DLD1 (cell line): ENCODE measurements around the gene SLC26A8.
"Not testable (repeated sequence)": the region's sequence is repeated elsewhere in the genome, so short reads cannot be mapped to it uniquely, and the experiment has no call there.

Source experiments
- in situ Hi-C: cut with HindIII; loops from 2 replicates; pipeline ENCODE4 v1.10.0; 2017; ENCODE audit warnings: low sequenced_read_pairs

The SLC26A8 gene

DNA sequence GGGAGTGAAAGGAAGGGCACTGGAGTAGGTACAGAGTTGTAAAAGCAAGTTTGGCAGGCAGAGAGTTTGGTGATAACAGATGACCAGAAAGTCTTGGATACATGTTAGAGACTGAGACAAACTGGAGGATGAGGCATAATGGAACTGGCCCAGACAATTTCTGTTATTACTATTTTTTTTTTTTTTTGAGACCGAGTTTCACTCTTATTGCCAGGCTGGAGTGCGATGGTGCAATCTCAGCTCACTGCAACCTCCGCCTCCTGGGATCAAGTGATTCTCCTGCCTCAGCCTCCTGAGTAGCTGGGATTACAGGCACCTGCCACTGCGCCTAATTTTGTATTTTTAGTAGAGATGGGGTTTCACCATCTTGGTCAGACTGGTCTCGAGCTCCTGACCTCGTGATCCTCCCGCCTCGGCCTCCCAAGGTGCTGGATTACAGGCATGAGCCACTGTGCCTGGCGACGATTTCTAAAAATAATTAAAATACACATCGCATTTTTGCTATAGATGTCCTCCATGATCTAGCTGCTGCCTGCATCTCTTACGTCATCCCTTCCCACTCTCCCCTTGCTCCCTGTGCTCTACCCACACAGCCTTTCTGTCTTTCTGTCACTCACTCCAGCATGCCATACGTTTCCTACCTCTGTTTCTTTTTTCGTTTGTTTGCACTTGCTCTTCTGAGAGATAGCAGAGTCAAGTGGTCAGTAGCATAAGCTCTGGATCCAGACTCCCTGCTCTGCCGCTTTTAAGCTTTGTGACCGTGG is 26.7 kb upstream of the SLC26A8 start:
- in situ Hi-C loops, result no loop called here

GRCh38 chr6:36050305-36050704 is 25.9 kb upstream of the SLC26A8 start:
- in situ Hi-C loops, result no loop called here

DNA sequence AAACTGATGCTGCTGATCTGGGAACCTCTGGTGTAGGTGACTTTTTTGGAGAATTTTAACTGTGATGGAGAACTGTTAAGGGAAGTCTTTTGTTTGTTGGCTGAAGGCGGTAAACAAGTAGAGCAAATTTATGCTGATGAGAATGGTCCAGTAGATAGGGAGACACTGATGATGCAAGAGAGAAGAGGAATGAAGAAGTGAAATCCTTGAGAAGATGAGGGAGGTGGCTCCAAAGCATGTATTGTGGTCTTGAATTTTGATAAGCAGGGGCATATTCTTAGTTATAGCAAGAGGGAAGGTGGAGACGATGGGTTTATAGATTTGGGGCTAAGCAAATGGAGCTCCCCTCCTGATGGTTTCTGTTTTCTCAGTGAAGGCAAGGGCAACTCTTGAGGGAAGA is 25.1 kb upstream of the SLC26A8 start:
- in situ Hi-C loops, result no loop called here

DNA sequence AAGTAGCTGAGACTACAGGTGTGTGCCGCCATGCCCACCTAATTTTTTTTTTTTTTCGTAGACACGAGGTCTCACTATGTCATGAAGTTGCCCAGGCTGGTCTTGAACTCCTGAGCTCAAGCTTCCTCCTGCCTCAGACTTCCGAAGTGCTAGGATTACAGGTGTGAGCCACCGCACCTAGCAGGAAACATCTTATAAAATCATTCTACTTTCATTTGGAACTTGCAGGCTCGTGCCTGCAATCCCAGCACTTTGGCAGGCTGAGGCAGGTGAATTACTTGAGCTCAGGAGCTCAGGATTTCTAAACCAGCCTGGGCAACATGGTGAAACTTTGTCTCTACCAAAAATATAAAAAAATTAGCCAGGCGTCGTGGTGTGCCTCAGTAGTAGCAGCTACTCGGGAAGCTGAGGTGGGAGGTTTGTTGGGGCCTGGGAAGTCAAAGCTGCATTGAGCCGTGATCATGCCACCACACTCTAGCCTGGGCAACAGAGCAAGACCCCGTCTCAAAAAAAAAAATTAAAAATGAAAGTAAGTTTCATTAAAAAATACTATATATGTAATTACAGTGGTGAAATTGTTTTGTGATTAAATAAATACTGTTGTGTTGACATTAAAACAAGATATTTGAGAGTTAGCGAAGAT is 18.3 kb upstream of the SLC26A8 start:
- in situ Hi-C loops, result no loop called here

DNA sequence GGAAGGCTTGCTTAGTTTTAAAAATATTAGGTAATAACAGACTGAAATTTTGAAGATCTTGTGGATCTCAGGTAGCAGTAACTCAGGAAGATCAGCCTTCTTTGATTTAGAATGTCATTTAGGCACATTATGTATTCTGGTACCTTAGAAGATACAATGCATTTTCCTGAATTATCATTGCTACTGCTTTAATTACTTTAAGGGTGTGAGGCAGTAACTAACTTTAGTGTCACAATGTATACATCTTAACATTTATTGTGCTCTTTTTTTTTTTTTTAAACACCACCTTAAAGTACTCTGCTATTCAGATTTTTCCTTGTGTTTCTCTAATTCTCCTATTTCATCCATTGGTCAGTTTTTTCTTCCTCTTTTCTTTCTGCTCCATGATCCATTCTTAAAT is 16.5 kb upstream of the SLC26A8 start:
- in situ Hi-C loops, result no loop called here

GRCh38 chr6:36039112-36039511 is 14.7 kb upstream of the SLC26A8 start:
- in situ Hi-C loops, result no loop called here

GRCh38 chr6:36038120-36038876 is 13.9 kb upstream of the SLC26A8 start:
- in situ Hi-C loops, result no loop called here

- in situ Hi-C loops, result no loop called here
Measured at GRCh38 chr6:36035225-36035624, 10.8 kb upstream of the SLC26A8 start.

DNA sequence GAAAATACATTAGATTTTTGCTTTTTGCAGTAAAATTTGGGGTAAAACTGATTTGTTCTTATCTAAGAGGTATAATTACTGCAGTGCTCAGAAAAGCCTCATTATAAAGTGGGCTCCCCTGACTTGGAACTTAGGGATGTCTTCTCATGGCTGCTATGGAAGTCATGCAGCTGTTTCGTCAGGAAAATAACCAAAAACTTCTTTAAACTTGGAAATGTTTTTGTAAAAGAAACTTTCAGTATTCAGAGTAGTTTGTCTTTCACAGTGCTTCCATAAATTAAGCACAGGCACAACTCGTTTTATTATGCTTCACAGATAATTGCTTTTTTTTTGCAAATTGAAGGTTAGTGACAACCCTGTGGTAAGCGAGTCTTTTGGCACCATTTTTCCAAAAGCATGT is 10.0 kb upstream of the SLC26A8 start:
- in situ Hi-C loops, result no loop called here

- in situ Hi-C loops, result no loop called here
Measured at GRCh38 chr6:36033935-36034334, 9.5 kb upstream of the SLC26A8 start.

DNA sequence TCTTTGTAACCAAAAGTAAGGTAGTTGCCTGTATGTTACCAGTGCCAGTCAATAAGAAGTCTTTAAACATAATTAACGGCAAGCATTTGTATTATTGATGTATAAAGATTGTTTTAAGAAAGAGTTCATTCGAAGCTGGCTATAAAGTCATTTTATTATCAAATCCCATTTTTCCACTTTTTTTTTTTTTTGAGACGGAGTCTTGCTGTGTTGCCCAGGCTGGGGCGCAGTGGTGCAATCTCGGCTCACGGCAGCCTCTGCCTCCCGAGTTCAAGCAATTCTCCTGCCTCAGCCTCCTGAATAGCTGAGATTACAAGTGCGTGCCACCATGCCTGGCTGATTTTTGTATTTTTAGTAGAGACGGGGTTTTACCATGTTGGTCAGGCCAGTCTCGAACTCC is 8.7 kb upstream of the SLC26A8 start:
- in situ Hi-C loops, result not testable (repeated sequence)

- in situ Hi-C loops, result no loop called here
Measured at GRCh38 chr6:36032261-36032660, 7.8 kb upstream of the SLC26A8 start.

GRCh38 chr6:36029464-36029863 is 5.0 kb upstream of the SLC26A8 start:
- in situ Hi-C loops, result no loop called here

DNA sequence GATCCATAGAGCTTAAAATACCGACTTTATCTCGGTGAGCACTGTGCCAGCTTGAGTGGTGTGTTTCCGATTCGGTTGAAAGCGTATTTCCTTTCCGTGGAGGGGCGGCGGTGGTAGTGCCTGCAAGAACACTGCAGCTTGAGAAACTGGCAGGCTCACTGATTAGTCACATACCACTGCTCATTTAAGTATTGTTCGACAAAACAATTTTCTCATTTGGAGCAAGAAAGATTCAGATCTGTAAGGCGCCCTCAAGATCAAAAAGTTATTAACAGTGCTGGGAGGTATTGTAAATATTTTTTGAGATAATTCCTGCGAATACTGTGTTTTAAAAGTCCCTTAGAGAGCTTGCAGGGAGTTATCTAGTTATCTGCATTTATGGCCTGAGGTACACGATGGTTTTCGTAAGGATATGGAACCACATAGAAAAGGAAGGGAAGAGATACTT is 4.5 kb upstream of the SLC26A8 start:
- in situ Hi-C loops, result no loop called here

DNA sequence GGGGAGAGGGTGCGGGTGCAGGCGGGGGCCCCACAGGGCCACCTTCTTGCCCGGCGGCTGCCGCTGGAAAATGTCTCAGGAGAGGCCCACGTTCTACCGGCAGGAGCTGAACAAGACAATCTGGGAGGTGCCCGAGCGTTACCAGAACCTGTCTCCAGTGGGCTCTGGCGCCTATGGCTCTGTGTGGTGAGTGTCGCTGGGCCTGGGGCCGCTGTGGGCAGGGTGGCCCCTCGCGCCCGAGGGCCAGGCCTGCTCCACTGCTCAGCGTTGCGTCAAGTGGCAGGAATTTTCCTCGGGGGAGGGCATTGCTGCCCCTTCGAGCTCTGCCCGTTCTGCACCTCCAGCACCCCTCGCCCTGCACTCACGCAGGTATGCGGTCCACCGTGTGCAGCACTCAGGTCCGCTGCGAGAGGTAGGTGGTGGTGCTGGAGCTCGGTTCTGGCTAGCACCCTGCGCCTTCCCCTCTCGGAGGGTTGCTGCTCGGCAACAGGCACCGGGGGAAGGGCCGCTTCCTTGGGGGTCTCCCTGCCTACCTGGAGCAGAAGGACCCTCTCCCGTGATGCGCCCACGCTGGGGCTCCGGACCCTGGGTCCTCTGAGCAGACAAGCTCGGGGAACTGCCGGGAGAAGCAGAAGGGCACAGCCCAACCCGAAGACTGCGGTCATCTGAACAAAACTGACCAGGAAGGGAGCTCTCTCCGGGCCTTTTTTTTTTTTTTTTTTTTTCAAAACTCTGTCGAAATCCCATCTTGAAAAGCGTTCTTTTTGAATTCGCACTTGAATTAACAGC is 3.8 kb upstream of the SLC26A8 start:
- in situ Hi-C loops, result no loop called here

- in situ Hi-C loops, result no loop called here
Measured at GRCh38 chr6:36027501-36028087, 3.2 kb upstream of the SLC26A8 start, which contains the start of gene MAPK14. TSS of gene MAPK14 (plus strand) at chr6:36027808. CDS start at chr6:36028158, 350 bp downstream.

- in situ Hi-C loops, result no loop called here
Measured at GRCh38 chr6:36025932-36026327, 1.5 kb upstream of the SLC26A8 start.

DNA sequence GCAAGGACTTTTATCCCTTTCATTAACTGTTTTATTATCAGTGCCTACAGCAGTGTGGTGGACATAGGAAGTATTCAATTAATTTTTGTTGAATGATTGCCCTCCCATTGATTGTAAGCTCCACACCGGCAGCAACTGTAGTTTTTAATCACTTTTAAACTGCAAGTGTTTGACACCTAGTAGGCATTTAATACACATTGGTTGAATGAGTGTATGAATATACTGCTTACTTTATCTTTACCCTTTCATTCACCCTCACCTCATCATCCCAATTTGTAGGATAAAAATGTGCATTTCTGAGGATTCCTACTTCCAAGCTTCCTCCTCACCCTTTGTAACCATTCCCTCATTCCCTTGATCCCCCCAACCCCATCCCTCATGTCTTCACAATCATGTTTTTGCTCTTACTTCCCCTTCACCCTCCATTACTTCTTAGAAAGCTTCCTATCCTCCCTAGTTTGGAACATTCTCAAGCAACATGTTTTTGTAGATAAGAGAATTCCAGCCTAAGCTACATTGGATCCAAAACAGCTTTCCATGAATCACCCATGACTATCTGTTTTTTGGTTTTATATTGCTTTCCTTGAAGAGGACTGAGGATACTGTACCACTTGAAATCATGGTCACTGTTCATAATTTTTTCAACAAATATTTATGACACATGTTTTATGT is 955 bp upstream of the SLC26A8 start:
- in situ Hi-C loops, result no loop called here

DNA sequence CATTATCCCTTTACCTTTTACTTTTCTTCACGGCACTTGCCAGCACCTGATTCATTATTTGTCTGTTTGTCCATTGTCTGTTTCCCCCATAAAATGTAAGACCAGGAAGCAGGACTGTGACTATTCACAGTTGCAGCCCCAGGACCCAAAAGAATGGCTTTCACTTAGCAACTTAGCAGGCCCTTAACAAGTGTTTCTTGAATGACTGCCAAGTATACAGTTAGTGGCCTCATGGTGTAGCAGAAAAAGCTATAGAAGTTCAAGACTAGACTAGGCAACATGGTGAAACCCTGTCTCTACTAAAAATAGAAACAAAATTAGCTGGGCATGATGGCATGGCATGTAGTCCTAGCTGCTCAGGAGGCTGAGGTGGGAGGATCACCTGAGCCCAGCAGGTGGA is 4.3 kb downstream of the SLC26A8 start:
- in situ Hi-C loops, result no loop called here

DNA sequence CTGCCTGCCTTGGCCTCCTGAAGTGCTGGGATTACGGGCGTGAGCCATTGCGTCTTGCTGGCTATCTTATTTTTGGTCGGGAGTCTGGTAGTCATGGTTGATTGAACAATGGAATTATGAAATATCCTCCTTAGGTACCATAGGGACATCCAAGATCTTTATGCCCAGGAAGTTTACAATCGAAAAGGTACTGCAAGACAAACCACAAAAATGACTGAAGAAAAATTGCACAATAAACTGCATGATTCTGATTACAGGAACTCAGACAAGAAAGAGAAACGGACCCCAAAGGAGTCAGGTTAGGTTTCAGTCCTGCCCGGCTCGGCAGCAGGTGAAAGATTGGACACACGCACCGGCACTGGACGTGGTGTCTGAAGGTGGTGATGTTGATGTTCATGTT is 5.3 kb downstream of the SLC26A8 start:
- in situ Hi-C loops, result no loop called here
